Hematopoietic multipotent progenitor cell treated with erythropoietin and hydrocortisone succinate and interleukin-3 and kit ligand, for 8 days (in vitro differentiated cells): ENCODE measurements around the gene EPN2.
"Not testable (repeated sequence)": the region's sequence is repeated elsewhere in the genome, so short reads cannot be mapped to it uniquely, and the experiment has no call there.

ENCODE experiments used
- DNase-seq: peaks from one replicate; pipeline ENCODE4 v3.0.0-alpha.2; 2015

The EPN2 gene

GRCh38 chr17:19347323-19348080 is 110.3 kb downstream of the EPN2 start:
- DNase-seq = no peak

GRCh38 chr17:19348081-19348650 is 111.0 kb downstream of the EPN2 start:
- no peak for DNase-seq

GRCh38 chr17:19348806-19349205 is 111.6 kb downstream of the EPN2 start:
- no peak for DNase-seq

GRCh38 chr17:19353401-19353800 is 116.2 kb downstream of the EPN2 start:
- DNase-seq = not testable (repeated sequence)

- DNase-seq = no peak
These were observed 117.6 kb downstream of the EPN2 start for GRCh38 chr17:19354748-19355147.

- no peak for DNase-seq
These were observed 120.2 kb downstream of the EPN2 start for GRCh38 chr17:19357351-19357750.

GRCh38 chr17:19357761-19358160 is 120.6 kb downstream of the EPN2 start:
- DNase-seq = no peak

GRCh38 chr17:19359151-19359550 is 122.0 kb downstream of the EPN2 start:
- DNase-seq = no peak

GRCh38 chr17:19359856-19360255 is 122.7 kb downstream of the EPN2 start:
- no peak for DNase-seq

GRCh38 chr17:19360772-19361171 is 123.6 kb downstream of the EPN2 start:
- no peak for DNase-seq

- DNase-seq = no peak
These were observed 124.2 kb downstream of the EPN2 start for GRCh38 chr17:19361326-19361725.

- no peak for DNase-seq
These were observed 124.7 kb downstream of the EPN2 start for GRCh38 chr17:19361944-19362276.

- peak; percentile 90 for DNase-seq
These were observed 125.3 kb downstream of the EPN2 start, which contains the start of gene B9D1 for GRCh38 chr17:19362277-19363113. Gene B9D1 (minus strand): TSS chr17:19362723. CDS start chr17:19362569, 154 bp downstream.

GRCh38 chr17:19363114-19363438 is 125.9 kb downstream of the EPN2 start:
- no peak for DNase-seq

- DNase-seq = no peak
These were observed 126.4 kb downstream of the EPN2 start for GRCh38 chr17:19363460-19364035.

GRCh38 chr17:19364699-19365498 is 127.7 kb downstream of the EPN2 start:
- no peak for DNase-seq

- DNase-seq = no peak
These were observed 128.3 kb downstream of the EPN2 start for GRCh38 chr17:19365499-19365817.

- DNase-seq = no peak
These were observed 128.9 kb downstream of the EPN2 start for GRCh38 chr17:19365833-19366636.

- DNase-seq = no peak
These were observed 129.4 kb downstream of the EPN2 start for GRCh38 chr17:19366637-19366972.

GRCh38 chr17:19368229-19368628 is 131.1 kb downstream of the EPN2 start:
- no peak for DNase-seq

GRCh38 chr17:19369107-19369778 is 132.1 kb downstream of the EPN2 start:
- no peak for DNase-seq
